Kidney epithelial cell (primary cell): ENCODE data around the gene EFS. TPM values are rescaled to one million over a fixed set of nuclear protein-coding genes. Genes with fewer than 3 reads are reported as not detected.
"Not testable (repeated sequence)": the region's sequence is repeated elsewhere in the genome, so short reads cannot be mapped to it uniquely, and the experiment has no call there.

Experiments
- DNase-seq: peaks from one replicate; pipeline ENCODE4 v3.0.0-alpha.2; 2010; ENCODE audit warnings: low read depth
- H3K27me3 ChIP-seq: 2 replicates; pipeline ENCODE4 v1.6.0; 2011; ENCODE audit warnings: low read length; ENCODE audit not compliant: control insufficient read depth, insufficient read depth
- H3K36me3 ChIP-seq: 2 replicates; pipeline ENCODE4 v1.5.1; 2011; ENCODE audit warnings: low read length; ENCODE audit not compliant: control insufficient read depth, insufficient read depth
- H3K4me3 ChIP-seq: 2 replicates; pipeline ENCODE4 v1.5.1; 2011; ENCODE audit warnings: low read depth, mild to moderate bottlenecking, control low read depth, low read length
- total RNA-seq: library from RNA; depleted of rRNA; stranded (reverse); fragments of >200 nt; gene quantifications from 2 replicates; pipeline ENCODE4 v1.2.3, GENCODE V29; 2015
- TF ChIP-seq, protein P1 (sequence below): IDR thresholded peaks from 2 replicates; pipeline ENCODE4 v1.5.1; 2011; ENCODE audit warnings: mild to moderate bottlenecking, moderate library complexity, low read length, control low read depth, inconsistent platforms; ENCODE audit not compliant: insufficient read depth, poor library complexity, severe bottlenecking

The EFS gene
- total RNA-seq, 1 donor from 2014 or later: 10.8 TPM

DNA sequence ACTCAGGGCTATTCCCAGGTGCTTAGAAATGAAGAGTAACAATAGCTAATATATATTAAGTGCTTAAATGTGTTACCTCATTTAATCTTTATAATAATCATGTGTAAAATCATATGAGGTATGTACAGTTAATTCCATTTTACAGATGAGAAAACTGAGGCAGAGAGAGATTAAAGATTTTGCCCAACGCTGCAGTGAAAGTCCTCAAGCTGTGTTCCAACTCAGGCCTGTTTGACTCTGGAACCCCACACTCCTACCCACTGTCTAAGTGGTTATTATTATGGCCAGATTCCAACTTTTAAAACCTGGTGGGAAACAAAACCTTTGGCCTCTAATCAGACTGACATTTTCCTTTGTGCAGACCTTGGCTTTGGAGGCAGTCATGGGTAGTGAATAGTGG is 22.0 kb upstream of the EFS start:
- H3K36me3 ChIP-seq: no peaks in the 10 kb centered on the region
- H3K4me3 ChIP-seq: no peak overlapping the region
- no peak for DNase-seq
- TF ChIP-seq, protein P1, sequence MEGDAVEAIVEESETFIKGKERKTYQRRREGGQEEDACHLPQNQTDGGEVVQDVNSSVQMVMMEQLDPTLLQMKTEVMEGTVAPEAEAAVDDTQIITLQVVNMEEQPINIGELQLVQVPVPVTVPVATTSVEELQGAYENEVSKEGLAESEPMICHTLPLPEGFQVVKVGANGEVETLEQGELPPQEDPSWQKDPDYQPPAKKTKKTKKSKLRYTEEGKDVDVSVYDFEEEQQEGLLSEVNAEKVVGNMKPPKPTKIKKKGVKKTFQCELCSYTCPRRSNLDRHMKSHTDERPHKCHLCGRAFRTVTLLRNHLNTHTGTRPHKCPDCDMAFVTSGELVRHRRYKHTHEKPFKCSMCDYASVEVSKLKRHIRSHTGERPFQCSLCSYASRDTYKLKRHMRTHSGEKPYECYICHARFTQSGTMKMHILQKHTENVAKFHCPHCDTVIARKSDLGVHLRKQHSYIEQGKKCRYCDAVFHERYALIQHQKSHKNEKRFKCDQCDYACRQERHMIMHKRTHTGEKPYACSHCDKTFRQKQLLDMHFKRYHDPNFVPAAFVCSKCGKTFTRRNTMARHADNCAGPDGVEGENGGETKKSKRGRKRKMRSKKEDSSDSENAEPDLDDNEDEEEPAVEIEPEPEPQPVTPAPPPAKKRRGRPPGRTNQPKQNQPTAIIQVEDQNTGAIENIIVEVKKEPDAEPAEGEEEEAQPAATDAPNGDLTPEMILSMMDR: no peak
- H3K27me3 ChIP-seq: peaks cover 13% of the 10 kb centered on the region

DNA sequence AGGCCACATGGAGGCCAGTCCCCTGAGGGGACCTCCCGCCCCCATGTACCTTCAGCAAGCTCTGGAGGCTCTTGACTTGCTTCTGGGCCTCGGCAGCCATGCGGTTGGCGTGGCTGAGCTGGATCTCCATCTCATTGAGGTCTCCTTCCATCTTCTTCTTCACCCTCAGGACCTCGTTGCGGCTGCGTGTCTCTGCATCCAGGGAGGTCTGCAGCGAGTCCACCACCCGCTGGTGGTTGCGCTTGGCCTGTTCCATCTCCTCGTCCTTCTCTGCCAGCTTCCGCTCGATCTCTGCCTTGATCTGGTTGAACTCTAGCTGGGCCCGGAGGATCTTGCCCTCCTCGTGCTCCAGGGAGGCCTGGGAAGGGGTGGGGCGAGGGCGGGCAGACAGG is 21.3 kb upstream of the EFS start:
- H3K36me3 ChIP-seq, DNase-seq, H3K4me3 ChIP-seq: not testable (repeated sequence)
- peaks cover 13% of the 10 kb centered on the region for H3K27me3 ChIP-seq

- Histone ChIP-seq H3K4me3 (no peak overlapping the region), H3K36me3 (no peaks in the 10 kb centered on the region), H3K27me3 (peaks cover 13% of the 10 kb centered on the region)
- TF ChIP-seq, protein P1: no peak
- no peak for DNase-seq
These were observed 20.8 kb upstream of the EFS start for GRCh38 chr14:23385642-23386265.

GRCh38 chr14:23385244-23385641 is 20.3 kb upstream of the EFS start:
- Histone ChIP-seq H3K36me3 (no peaks in the 10 kb centered on the region), H3K4me3 (no peak overlapping the region), H3K27me3 (peaks cover 17% of the 10 kb centered on the region)
- TF ChIP-seq, protein P1: no peak
- DNase-seq: no peak

DNA sequence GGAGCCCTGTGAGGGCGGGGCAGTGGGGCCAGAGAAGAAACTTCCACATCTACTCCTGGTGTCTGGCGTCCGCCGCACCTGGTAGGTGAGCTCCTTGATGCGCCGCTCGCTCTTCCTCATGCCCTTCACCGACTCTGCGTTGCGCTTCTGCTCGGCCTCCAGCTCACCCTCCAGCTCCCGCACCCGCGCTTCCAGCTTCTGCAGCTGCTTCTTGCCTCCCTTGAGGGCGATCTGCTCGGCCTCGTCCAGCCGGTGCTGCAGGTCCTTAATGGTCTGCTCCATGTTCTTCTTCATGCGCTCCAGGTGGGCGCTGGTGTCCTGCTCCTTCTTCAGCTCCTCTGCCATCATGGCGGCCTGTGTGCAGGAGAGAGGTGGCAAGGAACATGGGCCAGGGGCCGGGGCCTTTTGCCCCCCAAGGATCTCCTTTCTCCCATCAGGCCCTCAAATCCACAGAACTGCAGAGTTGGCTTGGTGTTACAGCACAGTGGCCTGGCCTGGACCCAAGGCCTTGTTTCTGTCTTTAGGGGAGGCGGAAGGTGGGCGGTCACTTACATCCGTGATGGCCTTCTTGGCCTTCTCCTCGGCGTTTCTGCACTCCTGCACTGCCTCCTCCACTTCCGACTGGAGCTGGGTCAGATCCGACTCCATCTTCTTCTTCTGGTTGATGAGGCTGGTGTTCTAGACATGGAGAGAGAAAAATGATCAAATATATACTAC is 19.6 kb upstream of the EFS start:
- Histone ChIP-seq H3K27me3 (peaks cover 17% of the 10 kb centered on the region), H3K4me3 (no peak overlapping the region), H3K36me3 (no peaks in the 10 kb centered on the region)
- DNase-seq: no peak
- TF ChIP-seq, protein P1: no peak

- TF ChIP-seq, protein P1: no peak
- H3K27me3 ChIP-seq: peaks cover 19% of the 10 kb centered on the region
- no peak overlapping the region for H3K4me3 ChIP-seq
- DNase-seq: no peak
- no peaks in the 10 kb centered on the region for H3K36me3 ChIP-seq
These were observed 17.9 kb upstream of the EFS start for GRCh38 chr14:23382731-23383440.
